PC-9 (cell line): ENCODE results near the gene SKAP2. TPM values are rescaled to one million over a fixed set of nuclear protein-coding genes. Genes with fewer than 3 reads are reported as not detected.

ENCODE experiments used
- BruUV-seq: library from RNA; stranded (reverse); fragments of 400-500 nt; replicated peaks from 2 replicates; lab custom pipeline; 2021; lab: Mats Ljungman, UMichigan
- CTCF ChIA-PET: fragments of 300-600 bp; sonication (Branson Sonifier 250); formaldehyde crosslinking; loops from one replicate; lab custom pipeline; 2022; ENCODE audit warnings: antibody characterized with exemption; lab: Charles Lee
- POLR2A ChIA-PET: fragments of 300-600 bp; sonication (Branson Sonifier 250); formaldehyde crosslinking; loops from one replicate; lab custom pipeline; 2022; ENCODE audit warnings: antibody characterized with exemption; ENCODE audit not compliant: unreplicated experiment; lab: Charles Lee
- DNase-seq, 2 experiments: peaks; one replicate each; pipeline versions ENCODE4 v3.0.0 to v3.0.0-alpha.2; 2015 to 2022; ENCODE audit warnings: mixed read lengths in 1 of 2
- H2AFZ ChIP-seq: fragments of 200-600 bp; sonication (generic); 2 replicates; pipeline ENCODE4 v1.8.1; 2017; ENCODE audit warnings: antibody characterized with exemption
- H3F3A ChIP-seq: fragments of 200-600 bp; sonication (generic); 2 replicates; pipeline ENCODE4 v1.8.1; 2017; ENCODE audit warnings: antibody characterized with exemption, mild to moderate bottlenecking, low read depth; ENCODE audit not compliant: insufficient read depth
- H3K27ac ChIP-seq: fragments of 200-600 bp; sonication (generic); 2 replicates; pipeline ENCODE4 v1.6.1; 2016; ENCODE audit warnings: mixed run types
- H3K27me3 ChIP-seq: fragments of 200-600 bp; sonication (generic); 2 replicates; pipeline ENCODE4 v1.6.1; 2016; ENCODE audit warnings: low read depth, mixed run types; ENCODE audit not compliant: insufficient read depth
- H3K36me3 ChIP-seq: fragments of 200-600 bp; sonication (generic); 2 replicates; pipeline ENCODE4 v1.6.1; 2016; ENCODE audit warnings: low read depth, mixed run types
- H3K4me1 ChIP-seq: fragments of 200-600 bp; sonication (generic); replicated peaks from 2 replicates; pipeline ENCODE4 v1.6.1; 2016; ENCODE audit warnings: mixed run types; ENCODE audit not compliant: insufficient read depth
- H3K4me2 ChIP-seq: fragments of 200-600 bp; sonication (generic); 2 replicates; pipeline ENCODE4 v1.6.1; 2017; ENCODE audit warnings: mixed run types
- H3K4me3 ChIP-seq: fragments of 200-600 bp; sonication (generic); 2 replicates; pipeline ENCODE4 v1.6.1; 2016; ENCODE audit warnings: mixed run types
- H3K79me2 ChIP-seq: fragments of 200-600 bp; sonication (generic); 2 replicates; pipeline ENCODE4 v1.6.1; 2017; ENCODE audit warnings: low read depth, mixed run types
- H3K9me2 ChIP-seq: fragments of 200-600 bp; sonication (generic); 2 replicates; pipeline ENCODE4 v1.8.1; 2017; ENCODE audit warnings: mild to moderate bottlenecking; ENCODE audit not compliant: insufficient read depth
- H3K9me3 ChIP-seq: fragments of 200-600 bp; sonication (generic); 2 replicates; pipeline ENCODE4 v1.8.1; 2016; ENCODE audit warnings: low read depth; ENCODE audit not compliant: insufficient read depth
- H4K20me1 ChIP-seq: fragments of 200-600 bp; sonication (generic); 2 replicates; pipeline ENCODE4 v1.8.1; 2017; ENCODE audit not compliant: insufficient read depth
- EZH2 ChIP-seq: fragments of 200-600 bp; sonication (generic); IDR thresholded peaks from 2 replicates; pipeline ENCODE4 v1.8.0; 2017; ENCODE audit warnings: antibody characterized with exemption, low read depth
- intact Hi-C: fragments of 100-400 bp; cut with micrococcal nuclease; formaldehyde crosslinking; loops from one replicate; pipeline ENCODE4 v1.10.0; 2022; ENCODE audit not compliant: unreplicated experiment
- total RNA-seq: library from RNA; stranded (reverse); gene quantifications from 2 replicates; pipeline ENCODE4 v1.2.3, GENCODE V29; 2021
- TF ChIP-seq, protein P1 (sequence below): fragments of 200-600 bp; sonication (generic); conservative IDR thresholded peaks from 2 replicates; pipeline ENCODE4 v1.6.1; 2017; ENCODE audit warnings: mixed run types, antibody characterized with exemption, mild to moderate bottlenecking, moderate library complexity

The SKAP2 gene
- total RNA-seq, 1 experiment from 2014 or later, result 74.9 TPM

DNA sequence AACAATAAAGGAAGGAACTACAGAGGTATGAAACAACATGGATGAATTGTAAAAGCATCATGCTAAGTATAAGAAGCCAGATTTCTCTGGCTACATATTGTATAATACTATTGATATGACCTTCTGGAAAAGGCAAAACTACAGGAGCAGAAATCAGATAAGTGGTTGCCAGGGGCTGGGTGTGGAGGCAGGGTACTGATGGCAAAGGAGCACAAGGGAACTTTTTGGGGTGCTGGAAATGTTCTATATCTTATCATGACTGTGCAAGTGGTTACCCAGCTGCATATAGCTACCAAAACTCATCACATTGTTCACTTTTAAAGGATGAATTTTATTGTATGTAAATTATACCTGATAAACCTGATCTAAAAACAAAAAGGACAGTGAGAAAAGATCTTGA is 72.4 kb downstream of the SKAP2 start:
- Histone ChIP-seq H4K20me1 (peaks cover 5% of the 10 kb centered on the region; the same call in 1 of the 2 replicates), H3K27ac (no peak overlapping the region), H3K36me3 (no peaks in the 10 kb centered on the region), H3K4me1 (no peaks in the 10 kb centered on the region), H3K9me2 (no peaks in the 10 kb centered on the region; the same call in 1 of the 2 replicates), H3K4me3 (no peak overlapping the region), H3K4me2 (no peak overlapping the region), H3K79me2 (no peaks in the 10 kb centered on the region; the same call in 1 of the 2 replicates), H3K9me3 (no peaks in the 10 kb centered on the region), H3K27me3 (no peaks in the 10 kb centered on the region), H2AFZ (no peak overlapping the region), H3F3A (no peaks in the 10 kb centered on the region)
- POLR2A ChIA-PET, result no interaction called here
- no TSS peak for BruUV-seq
- CTCF ChIA-PET, result no interaction called here
- DNase-seq, result no peak
- intact Hi-C loops, result no loop called here
- no peak for TF ChIP-seq EZH2
- TF ChIP-seq, protein P1, sequence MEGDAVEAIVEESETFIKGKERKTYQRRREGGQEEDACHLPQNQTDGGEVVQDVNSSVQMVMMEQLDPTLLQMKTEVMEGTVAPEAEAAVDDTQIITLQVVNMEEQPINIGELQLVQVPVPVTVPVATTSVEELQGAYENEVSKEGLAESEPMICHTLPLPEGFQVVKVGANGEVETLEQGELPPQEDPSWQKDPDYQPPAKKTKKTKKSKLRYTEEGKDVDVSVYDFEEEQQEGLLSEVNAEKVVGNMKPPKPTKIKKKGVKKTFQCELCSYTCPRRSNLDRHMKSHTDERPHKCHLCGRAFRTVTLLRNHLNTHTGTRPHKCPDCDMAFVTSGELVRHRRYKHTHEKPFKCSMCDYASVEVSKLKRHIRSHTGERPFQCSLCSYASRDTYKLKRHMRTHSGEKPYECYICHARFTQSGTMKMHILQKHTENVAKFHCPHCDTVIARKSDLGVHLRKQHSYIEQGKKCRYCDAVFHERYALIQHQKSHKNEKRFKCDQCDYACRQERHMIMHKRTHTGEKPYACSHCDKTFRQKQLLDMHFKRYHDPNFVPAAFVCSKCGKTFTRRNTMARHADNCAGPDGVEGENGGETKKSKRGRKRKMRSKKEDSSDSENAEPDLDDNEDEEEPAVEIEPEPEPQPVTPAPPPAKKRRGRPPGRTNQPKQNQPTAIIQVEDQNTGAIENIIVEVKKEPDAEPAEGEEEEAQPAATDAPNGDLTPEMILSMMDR, result no peak

DNA sequence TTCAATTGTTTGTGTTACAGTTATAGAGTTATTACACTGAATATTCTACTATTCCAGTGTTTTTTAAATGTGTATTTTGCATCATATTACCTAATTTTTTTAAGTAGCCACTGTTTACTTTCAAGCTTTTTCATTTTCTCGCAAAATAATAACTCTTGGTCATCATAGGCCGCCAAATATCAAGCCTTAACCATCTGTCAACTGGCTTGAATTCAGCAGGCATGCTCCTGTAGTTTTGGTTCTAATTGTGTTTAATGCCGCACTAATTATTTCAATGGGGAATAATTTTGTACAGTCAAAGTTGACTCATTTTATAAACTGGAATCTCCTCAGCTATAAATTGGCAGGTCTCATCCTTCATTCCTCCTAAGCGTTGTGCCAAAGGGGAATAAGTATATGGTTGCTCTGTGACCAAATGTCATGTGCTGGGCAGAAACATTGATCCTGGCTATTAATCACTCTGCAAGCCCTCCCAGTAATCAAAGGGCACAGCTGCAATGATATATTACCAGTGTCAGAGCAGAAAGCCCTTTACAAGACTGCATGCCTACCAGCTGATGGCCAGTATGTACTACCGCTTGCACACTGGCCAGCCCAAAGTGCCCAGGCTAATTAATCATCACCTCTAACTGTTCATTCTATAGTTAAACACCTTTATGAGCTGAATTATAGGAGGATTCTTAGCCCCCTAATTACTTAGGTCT is 74.8 kb downstream of the SKAP2 start:
- no TSS peak for BruUV-seq
- CTCF ChIA-PET, result no interaction called here
- no peak for DNase-seq

DNA sequence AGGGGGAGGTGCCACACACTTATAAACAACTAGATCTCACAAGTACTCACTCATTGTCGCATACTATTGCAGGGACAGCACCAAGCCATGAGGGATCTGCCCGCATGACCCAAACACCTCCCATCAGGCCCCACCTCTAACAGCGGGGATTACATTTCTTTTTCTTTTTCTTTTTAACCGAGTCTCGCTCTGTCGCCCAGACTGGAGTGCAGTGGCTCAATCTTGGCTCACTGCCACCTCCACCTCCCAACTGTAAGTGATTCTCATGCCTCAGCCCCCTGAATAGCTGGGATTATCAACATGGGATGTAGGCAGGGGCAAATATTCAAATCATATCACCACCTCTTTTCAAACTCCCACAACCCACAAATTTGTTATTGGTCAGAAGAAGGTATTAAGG is 76.7 kb downstream of the SKAP2 start:
- H3K9me2 ChIP-seq, result no peaks in the 10 kb centered on the region; the same call in 1 of the 2 replicates
- H3K27me3 ChIP-seq, result no peaks in the 10 kb centered on the region
- POLR2A ChIA-PET, result no interaction called here
- H3K9me3 ChIP-seq, result no peaks in the 10 kb centered on the region
- no peaks in the 10 kb centered on the region for H3K79me2 ChIP-seq
- no peak for TF ChIP-seq EZH2
- TF ChIP-seq, protein P1, result no peak
- no peak overlapping the region for H2AFZ ChIP-seq
- 0 out of 2 replicates have a peak, but pooled peaks cover 2% of the 10 kb centered on the region for H4K20me1 ChIP-seq
- no peak overlapping the region for H3K4me3 ChIP-seq
- CTCF ChIA-PET, result no interaction called here
- H3K4me2 ChIP-seq, result no peak overlapping the region
- intact Hi-C loops, result no loop called here
- H3K4me1 ChIP-seq, result no peaks in the 10 kb centered on the region
- no peak overlapping the region for H3K27ac ChIP-seq
- BruUV-seq, result no TSS peak
- no peak for DNase-seq
- no peaks in the 10 kb centered on the region for H3K36me3 ChIP-seq
- H3F3A ChIP-seq, result no peaks in the 10 kb centered on the region; the same call in 1 of the 2 replicates

More for the DNA sequence above, 74.8 kb downstream of the SKAP2 start:
- Histone ChIP-seq H4K20me1 (peaks cover 5% of the 10 kb centered on the region; the same call in 1 of the 2 replicates), H3K4me3 (no peak overlapping the region), H3K27me3 (no peaks in the 10 kb centered on the region), H3K9me2 (no peaks in the 10 kb centered on the region; the same call in 1 of the 2 replicates), H3K27ac (no peak overlapping the region), H3K36me3 (no peaks in the 10 kb centered on the region), H3K4me1 (no peaks in the 10 kb centered on the region), H3K9me3 (no peaks in the 10 kb centered on the region), H3K4me2 (no peak overlapping the region), H3F3A (no peaks in the 10 kb centered on the region; the same call in 1 of the 2 replicates), H2AFZ (no peak overlapping the region), H3K79me2 (no peaks in the 10 kb centered on the region; the same call in 1 of the 2 replicates)
- no peak for TF ChIP-seq EZH2
- TF ChIP-seq, protein P1, result no peak
- intact Hi-C loops, result no loop called here
- POLR2A ChIA-PET, result no interaction called here
